ENCODE data around the gene LSAMP. TPM values are rescaled to one million over a fixed set of nuclear protein-coding genes. Genes with fewer than 3 reads are reported as not detected.
A peak's percentile ranks its signal among the peaks of the same experiment; 100 is the strongest.

LSAMP gene
- polyA plus RNA-seq, 2 of the 4 experiments (the other 2 are of a cell fraction): 0.12 to 0.53 TPM

- no peak overlapping the region for H3K4me3 ChIP-seq
- no peak for FAIRE-seq
- POLR2A ChIA-PET: no interaction called here
- H3K27ac ChIP-seq: no peak overlapping the region
- peak overlapping the region; percentile 36; the same call in 2 of the 3 replicates for H3K4me2 ChIP-seq
- H3K9me3 ChIP-seq: no peaks in the 10 kb centered on the region
- ATAC-seq: no peak
- TF ChIP-seq HEYL (CRISPR knock-in tag; IDR thresholded peaks at IDR 0.05): no peak
- TF ChIP-seq NR3C1 (IDR thresholded peaks at IDR 0.05): no peak
- no peak for TF ChIP-seq E2F6 (IDR thresholded peaks at IDR 0.05; ENCODE audit: borderline replicate concordance, low read depth)
- TF ChIP-seq ATOH8 (CRISPR knock-in tag; IDR thresholded peaks at IDR 0.05; ENCODE audit: low read depth): no peak
- TF ChIP-seq CTCF (IDR thresholded peaks at IDR 0.05): no peak
- TF ChIP-seq ZSCAN20 (CRISPR knock-in tag; IDR thresholded peaks at IDR 0.05): no peak
- no peak for TF ChIP-seq HMGXB4 (CRISPR knock-in tag; IDR thresholded peaks at IDR 0.05; ENCODE audit: borderline replicate concordance)
- TF ChIP-seq POLR2A (IDR thresholded peaks at IDR 0.05; ENCODE audit: low read length): no peak
- no peak for TF ChIP-seq ELK1 (IDR thresholded peaks at IDR 0.05; ENCODE audit: low read depth, low read length)
- no peak for TF ChIP-seq SMC3 (IDR thresholded peaks at IDR 0.05)
- no peak for TF ChIP-seq RCOR1 (IDR thresholded peaks at IDR 0.05; ENCODE audit: low read depth, low read length)
- no peak for TF ChIP-seq HDAC2 (IDR thresholded peaks at IDR 0.05)
- TF ChIP-seq MAZ (IDR thresholded peaks at IDR 0.05; ENCODE audit: borderline replicate concordance, low read depth, low read length): no peak
- TF ChIP-seq RFX5 (IDR thresholded peaks at IDR 0.05): no peak
- no peak for TF ChIP-seq POLR2AphosphoS2 (conservative IDR thresholded peaks at IDR 0.05; ENCODE audit: low read length)
- no peak for TF ChIP-seq JUN (IDR thresholded peaks at IDR 0.05)
- no peak for TF ChIP-seq EHMT2 (IDR thresholded peaks at IDR 0.05; ENCODE audit: low read depth)
- H3K4me1 ChIP-seq: peaks cover 7% of the 10 kb centered on the region; the same call in 1 of the 3 replicates
- no peak for DNase-seq (ENCODE audit: low read depth in 1 of 2, low spot score in 1 of 2)
- CTCF ChIA-PET: interaction anchor here (0.9 to 5.1 kb wide), 3 partner anchors 28 to 613 kb away, joined by 3 to 61 read pairs (median 7); no protein-coding TSS in a partner anchor
Observed at GRCh38 chr3:115814006-115814405, 631.3 kb downstream of the LSAMP start.

GRCh38 chr3:115808816-115809215, 636.5 kb downstream of the LSAMP start:
- no peak for FAIRE-seq
- Histone ChIP-seq H3K27ac (no peak overlapping the region), H3K4me3 (no peak overlapping the region), H3K9me3 (no peaks in the 10 kb centered on the region), H3K4me1 (peaks cover 32% of the 10 kb centered on the region), H3K4me2 (no peak overlapping the region)
- CTCF ChIA-PET: interaction anchor here (1.1 to 1.6 kb wide), 3 partner anchors 9 to 25 kb away, joined by 3 to 6 read pairs (median 4); no protein-coding TSS in a partner anchor
- ATAC-seq: no peak
- POLR2A ChIA-PET: no interaction called here
- TF ChIP-seq CBX8 (IDR thresholded peaks at IDR 0.05): no peak
- no peak for TF ChIP-seq POLR2A (IDR thresholded peaks at IDR 0.05; ENCODE audit: low read length)
- no peak for TF ChIP-seq SREBF2 (IDR thresholded peaks at IDR 0.05)
- no peak for TF ChIP-seq HMGXB4 (CRISPR knock-in tag; IDR thresholded peaks at IDR 0.05; ENCODE audit: borderline replicate concordance)
- no peak for TF ChIP-seq SMC3 (IDR thresholded peaks at IDR 0.05)
- no peak for TF ChIP-seq HOXB13 (CRISPR knock-in tag; IDR thresholded peaks at IDR 0.05; ENCODE audit: low read depth)
- TF ChIP-seq NR3C1 (IDR thresholded peaks at IDR 0.05): no peak
- TF ChIP-seq ZC3H11A (IDR thresholded peaks at IDR 0.05): no peak
- TF ChIP-seq ATOH8 (CRISPR knock-in tag; IDR thresholded peaks at IDR 0.05; ENCODE audit: low read depth): no peak
- no peak for TF ChIP-seq HDAC2 (IDR thresholded peaks at IDR 0.05)
- 88% methylated on average over 2 of the region's 2 CpGs for WGBS (ENCODE audit: missing lambda C conversion rate)
- DNase-seq (ENCODE audit: low read depth in 1 of 2, low spot score in 1 of 2): no peak
